Psoas muscle (tissue), 8 donors: Measurements from ENCODE around the gene LECT2. TPM values are rescaled to one million over a fixed set of nuclear protein-coding genes. Genes with fewer than 3 reads are reported as not detected.

Source experiments
- ATAC-seq, 4 donors: fragments of 200-7000 bp; cut with Tn5 transposase; one replicate each; pipeline ENCODE4 v1.9.1; 2020; ENCODE audit warnings: moderate library complexity in 3 of 4, mild to moderate bottlenecking in 2 of 4
- DNase-seq, 2 donors: peaks; one replicate each; pipeline ENCODE4 v3.0.0-alpha.2; 2020
- H3K27ac ChIP-seq: fragments of 200-600 bp; one replicate; pipeline ENCODE4 v1.8.0; 2022
- H3K27me3 ChIP-seq, 3 donors: fragments of 200-600 bp in 1 of 3; one replicate each; pipeline versions ENCODE4 v1.6.1 to v1.8.0; 2013 to 2022; ENCODE audit warnings: low read length in 2 of 3, mild to moderate bottlenecking in 2 of 3, moderate library complexity in 1 of 3; ENCODE audit not compliant: insufficient read depth in 3 of 3
- H3K36me3 ChIP-seq, 2 donors: fragments of 200-600 bp in 1 of 2; one replicate each; pipeline versions ENCODE4 v1.6.1 to v1.8.0; 2013 to 2022; ENCODE audit warnings: low read depth in 1 of 2, mild to moderate bottlenecking in 1 of 2, moderate library complexity in 1 of 2; ENCODE audit not compliant: insufficient read depth in 1 of 2
- H3K4me1 ChIP-seq: fragments of 200-600 bp; one replicate; pipeline ENCODE4 v1.8.0; 2022
- H3K4me3 ChIP-seq: fragments of 200-600 bp; one replicate; pipeline ENCODE4 v1.8.0; 2022; ENCODE audit warnings: mild to moderate bottlenecking
- H3K9me3 ChIP-seq: fragments of 200-600 bp; one replicate; pipeline ENCODE4 v1.8.0; 2022
- WGBS, 3 donors: extraction: QIAGEN DNeasy Blood & Tissue Kit; methylation state at CpG; one replicate each; pipeline versions ENCODE4 v1.1.6 to v1.1.7; 2013; 5-methylcytosine and 5-hydroxymethylcytosine counted together
- intact Hi-C, 2 donors: fragments of 100-400 bp; cut with DNase I; formaldehyde crosslinking; loops; one replicate each; pipeline versions ENCODE4 v1.11.0 to v1.14.2; 2022
- polyA plus RNA-seq, 3 donors: library from polyadenylated mRNA; stranded (reverse); fragments of 200-250 nt; gene quantifications; one replicate each; pipeline ENCODE4 v1.2.3, GENCODE V29; 2013
- total RNA-seq, 4 donors: library from RNA; stranded (reverse); fragmentation: NEBNext Ultra II Directional in 2 of 4; extraction: Animal tissue kit (Norgen Biotek cat#: 25700) in 2 of 4; gene quantifications; one replicate each; pipeline versions ENCODE4 v1.2.1 to v1.2.4, GENCODE V29; 2021 to 2023
- TF ChIP-seq, protein P1 (sequence below): fragments of 200-600 bp; IDR thresholded peaks from one replicate; pipeline ENCODE4 v1.8.0; 2022; ENCODE audit warnings: antibody characterized with exemption
- donor health status: healthy with polysubstance abuse.
- donor health status: DM: no; HTN: no; CAD: no; lungs with moderate emphysema.
- donor health status: Bipolar disorder and iron deficiency.
- donor health status: healthy.
- donor health status: DM: yes; HTN: yes; CAD: no.
- donor health status: DM: no; HTN: no; CAD: no.
- donor health status: DM: no; HTN: no; CAD: no.
- donor health status: DM: yes; HTN: yes; CAD: no.

The LECT2 gene
- total and polyA plus RNA-seq, 7 donors, result not detected

DNA sequence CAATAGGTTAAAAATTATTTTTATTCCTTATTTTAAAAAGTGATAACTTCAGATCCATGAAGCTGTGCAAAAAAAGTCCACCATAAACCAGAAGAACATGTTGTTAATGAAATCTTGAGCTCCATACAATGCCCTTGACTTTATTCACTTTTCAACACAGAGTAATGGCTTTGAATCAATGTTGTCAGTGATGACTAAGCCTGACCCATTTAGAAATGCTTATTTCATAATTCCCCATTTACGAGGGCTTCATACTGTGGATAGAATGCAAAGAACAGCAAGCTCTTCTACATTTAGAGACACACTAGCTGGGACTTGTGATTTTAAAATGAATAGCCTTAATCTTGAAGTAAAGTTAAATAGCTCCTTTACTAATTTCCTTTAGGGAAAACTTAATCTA lies 33.4 kb downstream of the LECT2 start:
- TF ChIP-seq, protein P1, sequence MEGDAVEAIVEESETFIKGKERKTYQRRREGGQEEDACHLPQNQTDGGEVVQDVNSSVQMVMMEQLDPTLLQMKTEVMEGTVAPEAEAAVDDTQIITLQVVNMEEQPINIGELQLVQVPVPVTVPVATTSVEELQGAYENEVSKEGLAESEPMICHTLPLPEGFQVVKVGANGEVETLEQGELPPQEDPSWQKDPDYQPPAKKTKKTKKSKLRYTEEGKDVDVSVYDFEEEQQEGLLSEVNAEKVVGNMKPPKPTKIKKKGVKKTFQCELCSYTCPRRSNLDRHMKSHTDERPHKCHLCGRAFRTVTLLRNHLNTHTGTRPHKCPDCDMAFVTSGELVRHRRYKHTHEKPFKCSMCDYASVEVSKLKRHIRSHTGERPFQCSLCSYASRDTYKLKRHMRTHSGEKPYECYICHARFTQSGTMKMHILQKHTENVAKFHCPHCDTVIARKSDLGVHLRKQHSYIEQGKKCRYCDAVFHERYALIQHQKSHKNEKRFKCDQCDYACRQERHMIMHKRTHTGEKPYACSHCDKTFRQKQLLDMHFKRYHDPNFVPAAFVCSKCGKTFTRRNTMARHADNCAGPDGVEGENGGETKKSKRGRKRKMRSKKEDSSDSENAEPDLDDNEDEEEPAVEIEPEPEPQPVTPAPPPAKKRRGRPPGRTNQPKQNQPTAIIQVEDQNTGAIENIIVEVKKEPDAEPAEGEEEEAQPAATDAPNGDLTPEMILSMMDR, result no peak
- no peak for DNase-seq
- Histone ChIP-seq H3K4me1 (no peaks in the 10 kb centered on the region), H3K27me3 (peaks cover 0 to 12% (median 6%) of the 10 kb centered on the region in 3 donors), H3K27ac (no peak overlapping the region), H3K4me3 (no peak overlapping the region), H3K9me3 (no peaks in the 10 kb centered on the region), H3K36me3 (no peaks in the 10 kb centered on the region)
- ATAC-seq, result peak in 2 of 4 donors; percentile 58 to 65
- intact Hi-C loops, result no loop called here
- 28 to 53% (median 30%) methylated on average over 1 of the region's 1 CpG for WGBS, 3 donors

DNA sequence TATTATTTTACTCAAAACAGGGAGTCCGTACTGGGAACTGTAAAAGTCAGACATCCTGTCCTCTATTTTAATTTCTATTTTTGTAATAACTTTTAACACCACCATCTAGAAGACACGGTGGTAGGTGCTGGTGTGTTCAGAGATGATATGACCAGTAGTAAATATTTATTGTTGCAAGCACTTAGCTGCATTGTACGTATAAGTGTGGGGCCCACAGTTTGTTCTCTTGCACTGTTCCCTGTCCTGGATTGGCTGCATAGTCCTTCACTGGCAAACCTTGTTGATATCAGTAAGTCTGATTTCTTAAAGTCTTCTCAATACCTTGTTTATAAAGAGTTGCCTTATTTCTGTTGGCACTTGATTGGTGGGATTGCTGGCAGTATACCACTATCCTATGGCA lies 34.6 kb downstream of the LECT2 start:
- 71 to 81% (median 78%) methylated on average over 3 of the region's 3 CpGs for WGBS, 3 donors
- Histone ChIP-seq H3K9me3 (no peaks in the 10 kb centered on the region), H3K4me1 (no peaks in the 10 kb centered on the region), H3K27me3 (peaks cover 0 to 4% (median 0%) of the 10 kb centered on the region in 3 donors), H3K4me3 (no peak overlapping the region), H3K36me3 (no peaks in the 10 kb centered on the region), H3K27ac (no peak overlapping the region)
- DNase-seq, result no peak
- TF ChIP-seq, protein P1, result no peak
- ATAC-seq, result no peak
- intact Hi-C loops, result no loop called here

DNA sequence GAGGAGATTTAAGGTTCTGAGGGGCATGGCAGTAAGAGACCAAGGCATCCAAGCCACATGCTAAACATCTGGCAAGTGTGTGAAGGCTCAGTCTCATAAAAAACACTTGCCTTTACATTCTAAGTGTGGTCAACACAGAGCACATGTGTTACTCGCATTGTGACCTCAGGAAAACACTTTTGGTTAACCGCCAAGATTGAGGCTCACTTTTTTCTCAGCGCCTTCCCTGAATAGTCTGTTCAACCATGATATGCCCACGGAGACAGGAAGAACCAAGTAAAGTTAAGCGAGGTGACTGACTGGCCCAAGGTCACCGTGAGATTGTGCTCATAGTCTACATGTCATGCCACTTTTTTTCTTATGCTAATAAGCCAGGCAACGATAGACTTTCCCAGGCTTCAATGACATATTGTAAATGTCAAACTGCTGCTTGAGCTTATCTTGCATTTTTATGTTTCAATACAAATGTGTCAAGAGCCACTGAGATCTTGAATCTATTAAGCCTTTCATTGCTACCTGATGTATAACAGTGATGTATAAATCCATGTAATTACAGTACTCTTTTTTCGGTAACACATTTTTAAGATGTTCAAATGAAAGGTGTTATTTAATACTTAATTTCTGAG lies 38.0 kb downstream of the LECT2 start:
- 60 to 73% (median 64%) methylated on average over 8 of the region's 8 CpGs for WGBS, 3 donors
- Histone ChIP-seq H3K27me3 (peaks cover 0 to 7% (median 0%) of the 10 kb centered on the region in 3 donors), H3K4me1 (no peaks in the 10 kb centered on the region), H3K9me3 (no peaks in the 10 kb centered on the region), H3K4me3 (no peak overlapping the region), H3K27ac (no peak overlapping the region), H3K36me3 (no peaks in the 10 kb centered on the region)
- intact Hi-C loops, result no loop called here
- no peak for ATAC-seq
- TF ChIP-seq, protein P1, result no peak
- DNase-seq, result no peak

DNA sequence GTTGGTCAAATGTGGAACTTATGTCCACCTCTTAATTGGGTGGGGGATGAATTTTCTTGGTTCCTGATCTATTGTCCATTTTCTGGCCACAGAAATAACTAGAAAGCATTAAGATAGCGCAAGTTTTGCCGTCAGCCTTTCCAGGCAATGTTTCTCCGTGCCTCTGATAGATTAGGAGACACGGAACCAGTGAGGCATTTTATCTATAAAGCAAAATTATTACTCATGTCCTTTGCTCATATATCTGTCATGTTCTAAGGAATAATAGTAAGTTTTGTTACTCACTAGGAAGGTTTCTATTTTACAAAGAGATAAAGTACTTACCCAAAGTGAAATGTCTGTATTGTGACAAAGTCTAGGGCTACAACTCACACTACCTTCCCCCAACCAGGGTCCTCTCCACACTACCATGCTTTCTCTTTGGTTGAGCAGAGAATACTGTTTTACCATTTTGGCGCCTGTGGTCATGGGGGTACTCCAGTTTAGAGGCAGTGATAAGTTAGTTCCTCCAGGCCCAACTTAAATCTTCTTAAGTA lies 39.2 kb downstream of the LECT2 start:
- ATAC-seq (no peak), DNase-seq (no peak)
- intact Hi-C loops, result no loop called here
- Histone ChIP-seq H3K27ac (no peak overlapping the region), H3K4me1 (no peaks in the 10 kb centered on the region), H3K36me3 (no peaks in the 10 kb centered on the region), H3K4me3 (no peak overlapping the region), H3K9me3 (no peaks in the 10 kb centered on the region), H3K27me3 (peaks cover 0 to 19% (median 2%) of the 10 kb centered on the region in 3 donors)
- 94 to 96% (median 94%) methylated on average over 5 of the region's 5 CpGs for WGBS, 3 donors
- TF ChIP-seq, protein P1, result no peak
